ENCODE data around the gene TUBA8.

Gene TUBA8

DNA sequence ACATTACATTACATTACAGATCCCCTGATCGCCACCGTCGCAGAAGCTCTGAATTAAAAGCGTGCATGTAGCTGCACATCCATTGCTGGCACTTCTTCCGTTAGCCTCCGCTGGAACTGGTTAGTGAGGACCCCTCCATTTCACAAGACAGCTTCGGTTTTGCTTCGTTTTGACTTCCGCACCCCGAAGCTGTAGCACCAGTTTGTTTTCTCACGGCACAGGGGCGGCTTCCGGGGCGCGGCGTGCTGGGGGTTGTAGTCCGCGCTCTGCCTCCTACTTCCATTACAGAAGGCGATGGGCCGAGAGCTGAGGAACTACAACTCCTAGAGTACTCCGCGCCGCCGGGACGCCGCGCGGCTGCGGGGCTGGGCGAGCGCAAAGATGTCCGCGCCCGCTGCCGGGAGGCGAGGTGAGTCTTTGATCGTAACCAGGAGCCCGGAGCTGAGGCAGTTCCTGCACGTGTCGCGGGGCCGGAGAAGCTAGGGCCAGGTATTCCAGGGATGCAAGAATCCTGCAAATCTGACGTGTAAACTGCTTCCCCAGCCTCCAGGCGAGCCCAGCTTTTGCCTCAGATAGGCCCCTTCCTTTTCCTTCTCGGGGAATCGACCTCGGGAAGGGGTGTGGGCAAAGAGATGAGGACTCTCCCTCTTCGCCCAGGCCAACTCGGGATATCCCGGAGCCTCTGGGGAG lies 32.8 kb upstream of the TUBA8 start, which contains the start of gene PEX26:
PEX26 (plus strand) TSS at position 352 of the 690 bp plus-strand sequence. CDS start 387 bp downstream, outside the sequence.
- WGBS (ENCODE audit: insufficient coverage, insufficient read length), result no CpG with 5 or more reads among the region's 50 CpGs
- H3K36me3 ChIP-seq (ENCODE audit: control insufficient read depth, insufficient read depth, low read length), result peaks cover 4% of the 10 kb centered on the region; the same call in 1 of the 2 replicates
- H3K27me3 ChIP-seq (ENCODE audit: control insufficient read depth, insufficient read depth, low read length), result no peaks in the 10 kb centered on the region
- H3K4me1 ChIP-seq (ENCODE audit: control insufficient read depth, insufficient read depth, low read length), result no peaks in the 10 kb centered on the region
- DNase-seq (ENCODE audit: low read depth, low spot score), result peak; percentile 71
- no peaks in the 10 kb centered on the region for H3K9me3 ChIP-seq (ENCODE audit: control insufficient read depth, insufficient read depth, low read length)
- peak within 1 kb of the TSS; percentile 100 for H3K4me3 ChIP-seq (ENCODE audit: low read length)
- H3K27ac ChIP-seq (ENCODE audit: low read length), result no peak within 1 kb of the TSS

DNA sequence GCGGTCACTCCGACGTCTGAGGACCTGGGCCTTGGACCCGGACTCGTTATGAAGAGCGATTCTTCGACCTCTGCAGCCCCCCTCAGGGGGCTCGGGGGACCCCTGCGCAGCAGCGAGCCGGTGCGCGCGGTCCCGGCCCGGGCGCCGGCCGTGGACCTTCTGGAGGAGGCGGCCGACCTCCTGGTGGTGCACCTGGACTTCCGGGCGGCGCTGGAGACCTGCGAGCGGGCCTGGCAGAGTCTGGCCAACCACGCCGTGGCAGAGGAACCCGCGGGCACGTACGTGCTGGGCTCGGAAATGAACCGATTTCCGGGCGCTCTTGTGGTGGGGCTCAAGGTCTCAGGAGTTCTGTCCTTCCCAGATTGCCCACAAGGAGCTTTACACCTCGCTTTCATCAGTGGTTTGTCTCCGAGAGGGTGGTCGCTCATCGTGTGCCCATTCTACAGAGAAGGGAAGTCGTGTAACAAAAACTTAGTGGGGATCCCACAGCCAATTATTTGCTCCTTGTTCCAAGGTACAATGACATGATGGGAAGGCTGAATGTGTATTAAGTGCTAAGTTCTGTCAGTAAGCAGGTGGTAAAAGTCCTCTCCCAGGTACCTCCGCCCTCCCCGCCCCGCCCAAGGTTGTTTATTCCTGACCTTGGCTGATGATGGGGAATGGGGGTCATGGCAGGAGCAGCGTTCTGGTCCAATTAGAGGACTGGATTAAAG lies 32.1 kb upstream of the TUBA8 start:
- no peak for DNase-seq (ENCODE audit: low read depth, low spot score)
- peak overlapping the region; percentile 100 for H3K4me3 ChIP-seq (ENCODE audit: low read length)
- no peaks in the 10 kb centered on the region for H3K27me3 ChIP-seq (ENCODE audit: control insufficient read depth, insufficient read depth, low read length)
- H3K9me3 ChIP-seq (ENCODE audit: control insufficient read depth, insufficient read depth, low read length), result no peaks in the 10 kb centered on the region
- H3K27ac ChIP-seq (ENCODE audit: low read length), result no peak overlapping the region
- no CpG with 5 or more reads among the region's 45 CpGs for WGBS (ENCODE audit: insufficient coverage, insufficient read length)
- peaks cover 7% of the 10 kb centered on the region; the same call in 1 of the 2 replicates for H3K36me3 ChIP-seq (ENCODE audit: control insufficient read depth, insufficient read depth, low read length)
- no peaks in the 10 kb centered on the region for H3K4me1 ChIP-seq (ENCODE audit: control insufficient read depth, insufficient read depth, low read length)

DNA sequence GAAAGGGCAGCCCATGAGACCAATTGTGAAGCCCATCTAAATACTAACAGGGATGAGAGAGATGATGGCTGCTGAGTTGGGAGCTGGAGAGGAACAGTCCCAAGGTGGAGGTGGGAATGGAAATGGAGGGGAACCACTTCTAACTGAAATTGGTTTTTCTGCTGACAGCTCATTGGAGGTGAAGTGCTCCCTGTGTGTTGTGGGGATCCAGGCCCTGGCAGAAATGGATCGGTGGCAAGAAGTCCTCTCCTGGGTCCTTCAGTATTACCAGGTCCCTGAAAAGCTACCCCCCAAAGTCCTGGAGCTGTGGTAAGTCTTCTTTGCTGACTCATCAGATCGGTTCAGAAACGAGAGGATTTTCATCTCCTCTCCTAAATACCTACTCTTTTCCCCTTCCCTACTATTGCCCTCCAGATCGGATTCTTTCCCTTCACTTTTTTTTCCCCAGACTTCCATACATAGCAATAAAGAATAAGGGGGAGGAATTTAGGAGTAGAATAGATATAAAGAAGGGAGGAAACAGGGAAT lies 30.8 kb upstream of the TUBA8 start:
- no peak for DNase-seq (ENCODE audit: low read depth, low spot score)
- Histone ChIP-seq H3K4me3 (ENCODE audit: low read length) (no peak overlapping the region), H3K36me3 (ENCODE audit: control insufficient read depth, insufficient read depth, low read length) (peaks cover 10% of the 10 kb centered on the region; the same call in 1 of the 2 replicates), H3K27me3 (ENCODE audit: control insufficient read depth, insufficient read depth, low read length) (no peaks in the 10 kb centered on the region), H3K4me1 (ENCODE audit: control insufficient read depth, insufficient read depth, low read length) (no peaks in the 10 kb centered on the region), H3K27ac (ENCODE audit: low read length) (no peak overlapping the region), H3K9me3 (ENCODE audit: control insufficient read depth, insufficient read depth, low read length) (no peaks in the 10 kb centered on the region)
- WGBS (ENCODE audit: insufficient coverage, insufficient read length), result 0% methylated on average over 1 of the region's 4 CpGs

DNA sequence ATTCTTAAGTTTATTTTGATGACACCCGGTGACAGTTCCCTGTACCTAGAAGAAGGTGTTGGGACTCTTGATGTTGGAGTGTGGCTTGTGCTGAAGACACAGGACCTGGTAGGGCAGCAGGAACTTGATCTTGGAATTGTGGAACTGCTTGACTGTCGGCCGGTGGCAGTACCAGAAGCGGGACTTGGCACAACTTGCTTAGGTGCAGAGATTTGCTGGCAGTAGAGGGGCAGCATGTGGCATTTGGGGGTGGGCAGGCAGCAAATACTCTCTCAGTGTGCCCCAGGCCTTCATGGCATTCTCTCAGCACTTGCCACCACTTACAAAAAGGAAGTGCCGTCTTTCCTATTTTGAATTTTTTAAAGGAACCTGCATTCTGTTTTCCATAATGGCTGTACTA lies 29.2 kb upstream of the TUBA8 start:
- WGBS (ENCODE audit: insufficient coverage, insufficient read length), result no CpG with 5 or more reads among the region's 5 CpGs
- Histone ChIP-seq H3K4me3 (ENCODE audit: low read length) (no peak overlapping the region; the same call in 1 of the 2 replicates), H3K27ac (ENCODE audit: low read length) (no peak overlapping the region), H3K4me1 (ENCODE audit: control insufficient read depth, insufficient read depth, low read length) (no peaks in the 10 kb centered on the region), H3K36me3 (ENCODE audit: control insufficient read depth, insufficient read depth, low read length) (peaks cover 14% of the 10 kb centered on the region), H3K27me3 (ENCODE audit: control insufficient read depth, insufficient read depth, low read length) (no peaks in the 10 kb centered on the region), H3K9me3 (ENCODE audit: control insufficient read depth, insufficient read depth, low read length) (no peaks in the 10 kb centered on the region)
- no peak for DNase-seq (ENCODE audit: low read depth, low spot score)

- no peak overlapping the region for H3K4me3 ChIP-seq (ENCODE audit: low read length)
- H3K36me3 ChIP-seq (ENCODE audit: control insufficient read depth, insufficient read depth, low read length), result peaks cover 14% of the 10 kb centered on the region
- no peaks in the 10 kb centered on the region for H3K9me3 ChIP-seq (ENCODE audit: control insufficient read depth, insufficient read depth, low read length)
- WGBS (ENCODE audit: insufficient coverage, insufficient read length), result no CpG with 5 or more reads among the region's 2 CpGs
- no peaks in the 10 kb centered on the region for H3K27me3 ChIP-seq (ENCODE audit: control insufficient read depth, insufficient read depth, low read length)
- H3K27ac ChIP-seq (ENCODE audit: low read length), result no peak overlapping the region
- no peak for DNase-seq (ENCODE audit: low read depth, low spot score)
- H3K4me1 ChIP-seq (ENCODE audit: control insufficient read depth, insufficient read depth, low read length), result no peaks in the 10 kb centered on the region
Measured at GRCh38 chr22:18082467-18082866, 28.1 kb upstream of the TUBA8 start.

- Histone ChIP-seq H3K4me3 (ENCODE audit: low read length) (no peak overlapping the region), H3K36me3 (ENCODE audit: control insufficient read depth, insufficient read depth, low read length) (peaks cover 19% of the 10 kb centered on the region), H3K4me1 (ENCODE audit: control insufficient read depth, insufficient read depth, low read length) (no peaks in the 10 kb centered on the region), H3K9me3 (ENCODE audit: control insufficient read depth, insufficient read depth, low read length) (no peaks in the 10 kb centered on the region), H3K27me3 (ENCODE audit: control insufficient read depth, insufficient read depth, low read length) (no peaks in the 10 kb centered on the region), H3K27ac (ENCODE audit: low read length) (no peak overlapping the region)
- DNase-seq (ENCODE audit: low read depth, low spot score), result no peak
- WGBS (ENCODE audit: insufficient coverage, insufficient read length), result no CpG with 5 or more reads among the region's 10 CpGs
Measured at GRCh38 chr22:18083406-18083805, 27.2 kb upstream of the TUBA8 start.

DNA sequence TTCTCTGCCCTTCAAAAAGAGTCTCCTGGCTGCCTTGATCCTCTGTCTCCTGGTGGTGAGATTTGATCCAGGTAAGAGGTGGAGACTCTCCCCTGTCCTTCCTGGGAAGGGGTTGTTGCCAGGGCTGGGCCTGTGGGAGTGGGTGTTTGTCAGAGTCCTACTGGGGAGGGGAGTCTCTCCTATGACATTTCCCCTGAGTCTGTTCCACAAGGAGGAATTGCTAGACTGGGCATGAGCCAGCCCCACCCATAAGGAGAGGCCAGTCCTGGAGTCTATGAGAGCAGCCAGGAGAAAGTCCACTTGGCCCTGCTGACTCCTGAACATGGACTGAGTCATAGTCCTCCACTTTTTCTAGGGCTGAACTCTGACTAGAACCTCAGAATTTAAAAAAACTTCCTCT lies 25.4 kb upstream of the TUBA8 start:
- Histone ChIP-seq H3K36me3 (ENCODE audit: control insufficient read depth, insufficient read depth, low read length) (peaks cover 19% of the 10 kb centered on the region; the same call in 1 of the 2 replicates), H3K27me3 (ENCODE audit: control insufficient read depth, insufficient read depth, low read length) (no peaks in the 10 kb centered on the region), H3K4me1 (ENCODE audit: control insufficient read depth, insufficient read depth, low read length) (no peaks in the 10 kb centered on the region), H3K27ac (ENCODE audit: low read length) (no peak overlapping the region), H3K9me3 (ENCODE audit: control insufficient read depth, insufficient read depth, low read length) (no peaks in the 10 kb centered on the region), H3K4me3 (ENCODE audit: low read length) (no peak overlapping the region)
- no peak for DNase-seq (ENCODE audit: low read depth, low spot score)

- Histone ChIP-seq H3K36me3 (ENCODE audit: control insufficient read depth, insufficient read depth, low read length) (peaks cover 19% of the 10 kb centered on the region), H3K9me3 (ENCODE audit: control insufficient read depth, insufficient read depth, low read length) (no peaks in the 10 kb centered on the region), H3K4me1 (ENCODE audit: control insufficient read depth, insufficient read depth, low read length) (no peaks in the 10 kb centered on the region), H3K27me3 (ENCODE audit: control insufficient read depth, insufficient read depth, low read length) (no peaks in the 10 kb centered on the region), H3K27ac (ENCODE audit: low read length) (no peak overlapping the region), H3K4me3 (ENCODE audit: low read length) (no peak overlapping the region)
- no CpG with 5 or more reads among the region's 13 CpGs for WGBS (ENCODE audit: insufficient coverage, insufficient read length)
- DNase-seq (ENCODE audit: low read depth, low spot score), result no peak
Measured at GRCh38 chr22:18087350-18087855, 23.2 kb upstream of the TUBA8 start.

DNA sequence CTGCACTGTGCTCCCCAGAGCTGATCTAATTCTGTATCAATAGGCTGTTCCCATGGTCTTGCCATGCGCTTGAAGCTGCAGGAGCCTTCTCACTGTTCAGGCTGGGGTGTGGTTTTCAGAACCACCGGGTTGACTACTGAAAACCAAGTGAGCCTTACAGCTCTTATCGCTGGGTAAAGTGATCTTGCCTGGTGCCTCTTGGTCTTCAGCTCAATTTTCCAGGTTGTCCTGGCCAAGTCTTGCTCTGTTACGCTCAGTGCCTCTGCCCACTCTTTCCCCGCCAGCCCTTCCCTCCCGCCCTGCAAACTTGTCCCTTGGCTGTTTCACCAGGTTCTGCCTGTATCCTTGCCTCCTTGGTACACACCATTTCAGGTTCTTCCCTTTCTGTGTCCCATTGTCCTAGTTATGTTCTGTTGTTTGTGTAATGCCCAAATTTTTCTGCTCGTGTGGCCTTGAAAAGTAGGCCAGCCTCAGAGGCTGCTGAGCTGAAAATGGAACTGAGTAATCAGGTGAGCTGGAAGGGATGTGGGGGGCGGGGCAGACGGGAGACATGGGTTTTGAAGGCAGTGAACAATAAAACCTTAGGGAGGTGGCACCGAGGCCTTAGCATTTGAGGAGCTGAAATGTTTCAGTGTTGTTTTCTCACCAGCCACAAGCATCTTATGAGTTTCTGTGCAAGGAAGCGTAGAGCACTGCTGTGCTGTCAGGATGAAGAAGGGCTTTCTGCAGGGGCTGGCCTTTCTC lies 21.6 kb upstream of the TUBA8 start:
- peaks cover 13% of the 10 kb centered on the region for H3K36me3 ChIP-seq (ENCODE audit: control insufficient read depth, insufficient read depth, low read length)
- H3K27me3 ChIP-seq (ENCODE audit: control insufficient read depth, insufficient read depth, low read length), result no peaks in the 10 kb centered on the region
- no peak overlapping the region for H3K27ac ChIP-seq (ENCODE audit: low read length)

GRCh38 chr22:18090286-18090685 lies 20.3 kb upstream of the TUBA8 start:
- whole genome bisulfite sequencing (ENCODE audit: insufficient coverage, insufficient read length), result no CpG with 5 or more reads among the region's 8 CpGs
- no peak for DNase-seq (ENCODE audit: low read depth, low spot score)
- Histone ChIP-seq H3K36me3 (ENCODE audit: control insufficient read depth, insufficient read depth, low read length) (peaks cover 9% of the 10 kb centered on the region), H3K27me3 (ENCODE audit: control insufficient read depth, insufficient read depth, low read length) (no peaks in the 10 kb centered on the region), H3K4me3 (ENCODE audit: low read length) (no peak overlapping the region), H3K9me3 (ENCODE audit: control insufficient read depth, insufficient read depth, low read length) (no peaks in the 10 kb centered on the region), H3K27ac (ENCODE audit: low read length) (no peak overlapping the region), H3K4me1 (ENCODE audit: control insufficient read depth, insufficient read depth, low read length) (no peaks in the 10 kb centered on the region)

More for the DNA sequence above, 21.6 kb upstream of the TUBA8 start:
- no peaks in the 10 kb centered on the region for H3K9me3 ChIP-seq (ENCODE audit: control insufficient read depth, insufficient read depth, low read length)
- WGBS (ENCODE audit: insufficient coverage, insufficient read length), result no CpG with 5 or more reads among the region's 11 CpGs
- no peak for DNase-seq (ENCODE audit: low read depth, low spot score)
- H3K4me3 ChIP-seq (ENCODE audit: low read length), result no peak overlapping the region
- H3K4me1 ChIP-seq (ENCODE audit: control insufficient read depth, insufficient read depth, low read length), result no peaks in the 10 kb centered on the region

All from iPS DF 6.9 (cell line).